Measurements from ENCODE around the gene UBE2D3. TPM values are rescaled to one million over a fixed set of nuclear protein-coding genes. Genes with fewer than 3 reads are reported as not detected.

Gene UBE2D3
- total RNA-seq, 1 donor from 2014 or later, result 316 TPM

- no peak for DNase-seq (ENCODE audit: low spot score, unreplicated experiment)
- Mint-ChIP-seq H3K36me3 (ENCODE audit: insufficient read depth) (peaks cover 5% of the 10 kb centered on the region), H3K27me3 (no peaks in the 10 kb centered on the region), H3K27ac (no peak overlapping the region), H3K4me3 (ENCODE audit: low read depth) (no peak overlapping the region), H3K9me3 (ENCODE audit: low read depth) (peaks cover 4% of the 10 kb centered on the region), H3K4me1 (ENCODE audit: low read depth) (peaks cover 10% of the 10 kb centered on the region)
- no peak for TF ChIP-seq CTCF (IDR thresholded peaks at IDR 0.05; ENCODE audit: unreplicated experiment)
These were observed 73.3 kb downstream of the UBE2D3 start for GRCh38 chr4:102754044-102754443.

GRCh38 chr4:102751941-102752340 is 75.4 kb downstream of the UBE2D3 start:
- Mint-ChIP-seq H3K27me3 (no peaks in the 10 kb centered on the region), H3K9me3 (ENCODE audit: low read depth) (peaks cover 4% of the 10 kb centered on the region), H3K4me3 (ENCODE audit: low read depth) (no peak overlapping the region), H3K36me3 (ENCODE audit: insufficient read depth) (peaks cover 3% of the 10 kb centered on the region), H3K4me1 (ENCODE audit: low read depth) (no peaks in the 10 kb centered on the region), H3K27ac (no peak overlapping the region)
- DNase-seq (ENCODE audit: low spot score, unreplicated experiment), result no peak
- no peak for TF ChIP-seq CTCF (IDR thresholded peaks at IDR 0.05; ENCODE audit: unreplicated experiment)

Other genes starting within 250 kb of the UBE2D3 start
- 48.9 and 49.7 TPM in 2 replicates for gene MANBA, start 66.6 kb downstream of the UBE2D3 start, total RNA-seq
- 28.3 and 31.1 TPM in 2 replicates for gene CISD2, start 41.4 kb upstream of the UBE2D3 start, total RNA-seq
- gene SLC9B1, start 192.2 kb upstream of the UBE2D3 start, total RNA-seq, result 0.75 and 0.79 TPM in 2 replicates
- 4.0 and 7.0 TPM in 2 replicates for gene SLC9B2, start 249.2 kb upstream of the UBE2D3 start, total RNA-seq

All from progenitor cell of endocrine pancreas (in vitro differentiated cells).